HEK293 (cell line): ENCODE measurements around the gene SPATA31D3.

Experiments
- CTCF ChIA-PET: fragments of 350-600 bp; formaldehyde crosslinking; extraction: SDS; loops from one replicate; lab custom pipeline; 2021; ENCODE audit warnings: antibody characterized with exemption; lab: Yijun Ruan, JAX
- POLR2A ChIA-PET: fragments of 300-600 bp; formaldehyde crosslinking; extraction: SDS; loops from one replicate; lab custom pipeline; 2020; ENCODE audit warnings: antibody characterized with exemption, inconsistent platforms; lab: Yijun Ruan, JAX
- H3K27ac ChIP-seq: fragments of 200-500 bp; sonication (Bioruptor generic); 2 replicates; pipeline ENCODE4 v1.5.1; 2014; ENCODE audit warnings: low read depth, low read length, control low read depth, inconsistent platforms; ENCODE audit errors: extremely low read depth
- H3K36me3 ChIP-seq, 2 experiments: fragments of 200-500 bp in 1 of 2; sonication (Bioruptor generic) in 1 of 2; 1 replicate in 1 of 2; 2 replicates in 1 of 2; pipeline ENCODE4 v1.5.1; 2014 to 2017; ENCODE audit warnings: inconsistent platforms in 2 of 2, low read length in 2 of 2; ENCODE audit not compliant: control insufficient read depth in 2 of 2, insufficient read depth in 1 of 2
- H3K4me1 ChIP-seq: fragments of 200-500 bp; sonication (Bioruptor generic); 2 replicates; pipeline ENCODE4 v1.5.1; 2014; ENCODE audit warnings: mild to moderate bottlenecking, low read length, inconsistent platforms; ENCODE audit not compliant: control insufficient read depth, insufficient read depth
- H3K4me3 ChIP-seq: 2 replicates; pipeline ENCODE4 v1.5.1; 2011; ENCODE audit warnings: low read depth, mild to moderate bottlenecking, control low read depth, low read length, moderate library complexity
- H3K9me3 ChIP-seq: fragments of 200-500 bp; sonication (Bioruptor generic); 2 replicates; pipeline ENCODE4 v1.5.1; 2014; ENCODE audit warnings: low read depth, low read length, inconsistent platforms; ENCODE audit not compliant: control insufficient read depth, insufficient read depth
- GLIS2 ChIP-seq: fragments of 450-650 bp; formaldehyde crosslinking; IDR thresholded peaks from 2 replicates; pipeline ENCODE4 v1.5.1; 2016; ENCODE audit warnings: missing biosample characterization, missing genetic modification characterization
- HOXC10 ChIP-seq: sonication (generic); formaldehyde crosslinking; IDR thresholded peaks from 2 replicates; pipeline ENCODE4 v1.8.1; 2023; ENCODE audit warnings: mild to moderate bottlenecking, missing genetic modification reagents
- KLF9 ChIP-seq: fragments of 450-650 bp; formaldehyde crosslinking; IDR thresholded peaks from 2 replicates; pipeline ENCODE4 v1.5.1; 2016; ENCODE audit warnings: missing biosample characterization, missing genetic modification characterization, low read depth
- WT1 ChIP-seq: fragments of 450-650 bp; formaldehyde crosslinking; IDR thresholded peaks from 2 replicates; pipeline ENCODE4 v1.5.1; 2016; ENCODE audit warnings: missing biosample characterization, missing genetic modification characterization
- ZBTB1 ChIP-seq: fragments of 450-650 bp; formaldehyde crosslinking; IDR thresholded peaks from 2 replicates; pipeline ENCODE4 v1.5.1; 2016; ENCODE audit warnings: missing biosample characterization, missing genetic modification characterization
- ZNF174 ChIP-seq: fragments of 450-650 bp; formaldehyde crosslinking; IDR thresholded peaks from 2 replicates; pipeline ENCODE4 v1.5.0; 2017; ENCODE audit warnings: missing biosample characterization, mild to moderate bottlenecking, missing genetic modification characterization
- ZNF2 ChIP-seq: fragments of 450-650 bp; formaldehyde crosslinking; IDR thresholded peaks from 2 replicates; pipeline ENCODE4 v1.5.1; 2016; ENCODE audit warnings: missing biosample characterization, missing genetic modification characterization
- ZNF202 ChIP-seq: fragments of 450-650 bp; formaldehyde crosslinking; IDR thresholded peaks from 2 replicates; pipeline ENCODE4 v1.5.1; 2016; ENCODE audit warnings: missing biosample characterization, missing genetic modification characterization, borderline replicate concordance
- ZNF223 ChIP-seq: fragments of 450-650 bp; formaldehyde crosslinking; IDR thresholded peaks from 2 replicates; pipeline ENCODE4 v1.5.1; 2016; ENCODE audit warnings: missing biosample characterization, missing genetic modification characterization
- ZNF239 ChIP-seq: fragments of 450-650 bp; formaldehyde crosslinking; IDR thresholded peaks from 2 replicates; pipeline ENCODE4 v1.5.1; 2016; ENCODE audit warnings: missing biosample characterization, missing genetic modification characterization
- ZNF473 ChIP-seq: fragments of 450-650 bp; formaldehyde crosslinking; IDR thresholded peaks from 2 replicates; pipeline ENCODE4 v1.5.1; 2017; ENCODE audit warnings: missing biosample characterization, missing genetic modification characterization
- ZNF521 ChIP-seq: fragments of 450-650 bp; formaldehyde crosslinking; IDR thresholded peaks from 2 replicates; pipeline ENCODE4 v1.5.1; 2017; ENCODE audit warnings: missing biosample characterization, mild to moderate bottlenecking, missing genetic modification characterization
- ZNF549 ChIP-seq: fragments of 450-650 bp; IDR thresholded peaks from 2 replicates; pipeline ENCODE4 v1.5.1; 2018; ENCODE audit warnings: missing biosample characterization, missing genetic modification characterization, mild to moderate bottlenecking, inconsistent platforms, moderate library complexity
- ZNF555 ChIP-seq: fragments of 450-650 bp; formaldehyde crosslinking; conservative IDR thresholded peaks from 2 replicates; pipeline ENCODE4 v1.5.1; 2017; ENCODE audit warnings: missing biosample characterization, mild to moderate bottlenecking, missing genetic modification characterization, inconsistent platforms
- ZNF585B ChIP-seq: fragments of 450-650 bp; formaldehyde crosslinking; IDR thresholded peaks from 2 replicates; pipeline ENCODE4 v1.5.1; 2016; ENCODE audit warnings: missing biosample characterization, missing genetic modification characterization
- ZNF664 ChIP-seq: fragments of 450-650 bp; formaldehyde crosslinking; IDR thresholded peaks from 2 replicates; pipeline ENCODE4 v1.5.1; 2016; ENCODE audit warnings: missing biosample characterization, missing genetic modification characterization
- ZNF76 ChIP-seq: fragments of 450-650 bp; formaldehyde crosslinking; IDR thresholded peaks from 2 replicates; pipeline ENCODE4; 2016; ENCODE audit warnings: low read depth, missing biosample characterization, missing genetic modification characterization, borderline replicate concordance
- ZNF830 ChIP-seq: fragments of 450-650 bp; IDR thresholded peaks from 2 replicates; pipeline ENCODE4 v1.5.0; 2018; ENCODE audit warnings: missing biosample characterization, missing genetic modification characterization, low read depth, mild to moderate bottlenecking, moderate library complexity
- TF ChIP-seq, protein P1 (sequence below): fragments of 450-650 bp; formaldehyde crosslinking; IDR thresholded peaks from 2 replicates; pipeline ENCODE4 v1.5.1; 2016; ENCODE audit warnings: missing biosample characterization, missing genetic modification characterization
- TF ChIP-seq, protein P2 (sequence below): fragments of 450-650 bp; formaldehyde crosslinking; IDR thresholded peaks from 2 replicates; pipeline ENCODE4 v1.5.1; 2016; ENCODE audit warnings: missing biosample characterization, missing genetic modification characterization
- TF ChIP-seq, protein P3 (sequence below): fragments of 450-650 bp; formaldehyde crosslinking; IDR thresholded peaks from 2 replicates; pipeline ENCODE4 v1.5.1; 2017; ENCODE audit warnings: missing biosample characterization, missing genetic modification characterization
- TF ChIP-seq, protein P4 (sequence below): fragments of 450-650 bp; formaldehyde crosslinking; IDR thresholded peaks from 2 replicates; pipeline ENCODE4 v1.5.1; 2016; ENCODE audit warnings: missing biosample characterization, missing genetic modification characterization
- TF ChIP-seq, protein P5 (sequence below): fragments of 450-650 bp; formaldehyde crosslinking; conservative IDR thresholded peaks from 2 replicates; pipeline ENCODE4 v1.5.1; 2016; ENCODE audit warnings: low read depth, missing biosample characterization, missing genetic modification characterization
- TF ChIP-seq, protein P6 (sequence below): fragments of 450-650 bp; formaldehyde crosslinking; IDR thresholded peaks from 2 replicates; pipeline ENCODE4 v1.5.1; 2016; ENCODE audit warnings: missing biosample characterization, missing genetic modification characterization

SPATA31D3 gene

DNA sequence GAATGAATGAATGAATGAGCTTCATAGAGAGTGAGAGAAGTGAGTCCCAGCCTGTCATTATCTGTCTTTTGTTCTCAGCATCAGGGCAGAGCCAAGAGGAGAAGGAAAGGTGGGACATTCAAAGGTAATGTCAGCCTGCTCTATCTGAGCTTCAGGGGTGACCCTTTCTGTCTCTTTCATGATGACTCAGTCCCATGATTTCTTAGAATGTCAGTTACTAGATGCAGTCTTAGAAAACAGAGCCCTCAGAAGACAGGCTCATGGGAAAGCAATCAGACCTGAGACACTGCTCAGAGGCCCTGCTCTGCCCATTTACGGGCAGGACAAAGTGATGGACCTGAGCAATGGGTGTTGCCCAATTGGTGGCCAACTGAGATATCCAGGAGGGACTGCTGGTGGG is 46.4 kb downstream of the SPATA31D3 start:
- Histone ChIP-seq H3K4me1 (no peaks in the 10 kb centered on the region), H3K36me3 (no peaks in the 10 kb centered on the region), H3K9me3 (no peaks in the 10 kb centered on the region), H3K27ac (no peak overlapping the region), H3K4me3 (no peak overlapping the region)
- ChIA-PET POLR2A (no interaction called here), CTCF (no interaction called here)
- no peak for TF ChIP-seq ZNF174 (tag by site-specific recombination)
- TF ChIP-seq ZNF2 (tag by site-specific recombination), result no peak
- TF ChIP-seq ZNF239 (tag by site-specific recombination), result no peak
- TF ChIP-seq, protein P1, sequence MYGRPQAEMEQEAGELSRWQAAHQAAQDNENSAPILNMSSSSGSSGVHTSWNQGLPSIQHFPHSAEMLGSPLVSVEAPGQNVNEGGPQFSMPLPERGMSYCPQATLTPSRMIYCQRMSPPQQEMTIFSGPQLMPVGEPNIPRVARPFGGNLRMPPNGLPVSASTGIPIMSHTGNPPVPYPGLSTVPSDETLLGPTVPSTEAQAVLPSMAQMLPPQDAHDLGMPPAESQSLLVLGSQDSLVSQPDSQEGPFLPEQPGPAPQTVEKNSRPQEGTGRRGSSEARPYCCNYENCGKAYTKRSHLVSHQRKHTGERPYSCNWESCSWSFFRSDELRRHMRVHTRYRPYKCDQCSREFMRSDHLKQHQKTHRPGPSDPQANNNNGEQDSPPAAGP (tag by site-specific recombination), result no peak
- TF ChIP-seq ZNF830 (tag by site-specific recombination), result no peak
- no peak for TF ChIP-seq ZNF521
- TF ChIP-seq, protein P2, sequence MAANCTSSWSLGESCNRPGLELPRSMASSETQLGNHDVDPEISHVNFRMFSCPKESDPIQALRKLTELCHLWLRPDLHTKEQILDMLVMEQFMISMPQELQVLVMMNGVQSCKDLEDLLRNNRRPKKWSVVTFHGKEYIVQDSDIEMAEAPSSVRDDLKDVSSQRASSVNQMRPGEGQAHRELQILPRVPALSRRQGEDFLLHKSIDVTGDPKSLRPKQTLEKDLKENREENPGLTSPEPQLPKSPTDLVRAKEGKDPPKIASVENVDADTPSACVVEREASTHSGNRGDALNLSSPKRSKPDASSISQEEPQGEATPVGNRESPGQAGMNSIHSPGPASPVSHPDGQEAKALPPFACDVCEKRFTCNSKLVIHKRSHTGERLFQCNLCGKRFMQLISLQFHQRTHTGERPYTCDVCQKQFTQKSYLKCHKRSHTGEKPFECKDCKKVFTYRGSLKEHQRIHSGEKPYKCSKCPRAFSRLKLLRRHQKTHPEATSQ (tag by site-specific recombination), result no peak
- no peak for TF ChIP-seq ZBTB1 (tag by site-specific recombination)
- TF ChIP-seq, protein P3, sequence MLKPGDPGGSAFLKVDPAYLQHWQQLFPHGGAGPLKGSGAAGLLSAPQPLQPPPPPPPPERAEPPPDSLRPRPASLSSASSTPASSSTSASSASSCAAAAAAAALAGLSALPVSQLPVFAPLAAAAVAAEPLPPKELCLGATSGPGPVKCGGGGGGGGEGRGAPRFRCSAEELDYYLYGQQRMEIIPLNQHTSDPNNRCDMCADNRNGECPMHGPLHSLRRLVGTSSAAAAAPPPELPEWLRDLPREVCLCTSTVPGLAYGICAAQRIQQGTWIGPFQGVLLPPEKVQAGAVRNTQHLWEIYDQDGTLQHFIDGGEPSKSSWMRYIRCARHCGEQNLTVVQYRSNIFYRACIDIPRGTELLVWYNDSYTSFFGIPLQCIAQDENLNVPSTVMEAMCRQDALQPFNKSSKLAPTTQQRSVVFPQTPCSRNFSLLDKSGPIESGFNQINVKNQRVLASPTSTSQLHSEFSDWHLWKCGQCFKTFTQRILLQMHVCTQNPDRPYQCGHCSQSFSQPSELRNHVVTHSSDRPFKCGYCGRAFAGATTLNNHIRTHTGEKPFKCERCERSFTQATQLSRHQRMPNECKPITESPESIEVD, result no peak
- TF ChIP-seq KLF9, result no peak
- no peak for TF ChIP-seq ZNF664
- no peak for TF ChIP-seq ZNF76 (tag by site-specific recombination)
- TF ChIP-seq WT1 (tag by site-specific recombination), result no peak
- no peak for TF ChIP-seq HOXC10 (CRISPR knock-in tag)
- no peak for TF ChIP-seq ZNF473 (tag by site-specific recombination)
- TF ChIP-seq ZNF223 (tag by site-specific recombination), result no peak
- TF ChIP-seq, protein P4, sequence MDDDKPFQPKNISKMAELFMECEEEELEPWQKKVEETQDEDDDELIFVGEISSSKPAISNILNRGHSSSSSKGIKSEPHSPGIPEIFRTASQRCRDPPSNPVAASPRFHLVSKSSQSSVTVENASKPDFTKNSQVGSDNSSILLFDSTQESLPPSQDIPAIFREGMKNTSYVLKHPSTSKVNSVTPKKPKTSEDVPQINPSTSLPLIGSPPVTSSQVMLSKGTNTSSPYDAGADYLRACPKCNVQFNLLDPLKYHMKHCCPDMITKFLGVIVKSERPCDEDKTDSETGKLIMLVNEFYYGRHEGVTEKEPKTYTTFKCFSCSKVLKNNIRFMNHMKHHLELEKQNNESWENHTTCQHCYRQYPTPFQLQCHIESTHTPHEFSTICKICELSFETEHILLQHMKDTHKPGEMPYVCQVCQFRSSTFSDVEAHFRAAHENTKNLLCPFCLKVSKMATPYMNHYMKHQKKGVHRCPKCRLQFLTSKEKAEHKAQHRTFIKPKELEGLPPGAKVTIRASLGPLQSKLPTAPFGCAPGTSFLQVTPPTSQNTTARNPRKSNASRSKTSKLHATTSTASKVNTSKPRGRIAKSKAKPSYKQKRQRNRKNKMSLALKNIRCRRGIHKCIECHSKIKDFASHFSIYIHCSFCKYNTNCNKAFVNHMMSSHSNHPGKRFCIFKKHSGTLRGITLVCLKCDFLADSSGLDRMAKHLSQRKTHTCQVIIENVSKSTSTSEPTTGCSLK, result no peak
- no peak for TF ChIP-seq GLIS2

DNA sequence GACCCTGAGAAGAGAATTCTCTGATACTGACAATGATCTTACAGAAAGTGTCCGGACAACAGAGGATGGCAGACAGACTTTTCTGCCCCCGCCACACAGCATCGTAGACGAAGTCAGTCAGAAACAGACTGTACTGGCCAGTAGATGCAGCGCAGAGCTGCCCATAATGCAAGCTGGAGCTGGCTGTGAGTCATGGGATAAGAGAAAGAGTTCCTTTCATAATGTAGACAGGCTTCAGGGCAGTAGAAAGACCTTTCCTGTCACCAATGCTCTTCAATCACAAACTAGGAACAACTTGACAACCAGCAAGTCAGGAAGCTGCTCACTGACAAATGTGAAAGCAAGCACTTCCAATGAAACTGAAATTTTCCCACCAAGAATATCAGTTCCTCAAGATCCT is 50.4 kb downstream of the SPATA31D3 start:
- H3K27ac ChIP-seq, result no peak overlapping the region
- ChIA-PET CTCF (no interaction called here), POLR2A (no interaction called here)
- no peaks in the 10 kb centered on the region for H3K36me3 ChIP-seq
- no peaks in the 10 kb centered on the region for H3K4me1 ChIP-seq
- TF ChIP-seq ZNF549 (tag by site-specific recombination) (no peak), ZNF202 (tag by site-specific recombination) (no peak), ZNF555 (tag by site-specific recombination) (no peak), ZNF585B (tag by site-specific recombination) (no peak)
- TF ChIP-seq, protein P5, sequence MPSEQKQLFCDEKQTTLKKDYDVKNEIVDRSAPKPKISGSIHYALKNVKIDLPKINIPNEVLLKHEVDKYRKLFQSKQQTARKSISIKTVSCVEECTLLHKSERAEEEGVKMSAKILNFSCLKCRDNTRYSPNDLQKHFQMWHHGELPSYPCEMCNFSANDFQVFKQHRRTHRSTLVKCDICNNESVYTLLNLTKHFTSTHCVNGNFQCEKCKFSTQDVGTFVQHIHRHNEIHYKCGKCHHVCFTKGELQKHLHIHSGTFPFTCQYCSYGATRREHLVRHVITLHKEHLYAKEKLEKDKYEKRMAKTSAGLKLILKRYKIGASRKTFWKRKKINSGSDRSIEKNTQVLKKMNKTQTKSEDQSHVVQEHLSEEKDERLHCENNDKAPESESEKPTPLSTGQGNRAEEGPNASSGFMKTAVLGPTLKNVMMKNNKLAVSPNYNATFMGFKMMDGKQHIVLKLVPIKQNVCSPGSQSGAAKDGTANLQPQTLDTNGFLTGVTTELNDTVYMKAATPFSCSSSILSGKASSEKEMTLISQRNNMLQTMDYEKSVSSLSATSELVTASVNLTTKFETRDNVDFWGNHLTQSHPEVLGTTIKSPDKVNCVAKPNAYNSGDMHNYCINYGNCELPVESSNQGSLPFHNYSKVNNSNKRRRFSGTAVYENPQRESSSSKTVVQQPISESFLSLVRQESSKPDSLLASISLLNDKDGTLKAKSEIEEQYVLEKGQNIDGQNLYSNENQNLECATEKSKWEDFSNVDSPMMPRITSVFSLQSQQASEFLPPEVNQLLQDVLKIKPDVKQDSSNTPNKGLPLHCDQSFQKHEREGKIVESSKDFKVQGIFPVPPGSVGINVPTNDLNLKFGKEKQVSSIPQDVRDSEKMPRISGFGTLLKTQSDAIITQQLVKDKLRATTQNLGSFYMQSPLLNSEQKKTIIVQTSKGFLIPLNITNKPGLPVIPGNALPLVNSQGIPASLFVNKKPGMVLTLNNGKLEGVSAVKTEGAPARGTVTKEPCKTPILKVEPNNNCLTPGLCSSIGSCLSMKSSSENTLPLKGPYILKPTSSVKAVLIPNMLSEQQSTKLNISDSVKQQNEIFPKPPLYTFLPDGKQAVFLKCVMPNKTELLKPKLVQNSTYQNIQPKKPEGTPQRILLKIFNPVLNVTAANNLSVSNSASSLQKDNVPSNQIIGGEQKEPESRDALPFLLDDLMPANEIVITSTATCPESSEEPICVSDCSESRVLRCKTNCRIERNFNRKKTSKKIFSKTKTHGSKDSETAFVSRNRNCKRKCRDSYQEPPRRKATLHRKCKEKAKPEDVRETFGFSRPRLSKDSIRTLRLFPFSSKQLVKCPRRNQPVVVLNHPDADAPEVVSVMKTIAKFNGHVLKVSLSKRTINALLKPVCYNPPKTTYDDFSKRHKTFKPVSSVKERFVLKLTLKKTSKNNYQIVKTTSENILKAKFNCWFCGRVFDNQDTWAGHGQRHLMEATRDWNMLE (tag by site-specific recombination), result no peak
- TF ChIP-seq, protein P6, sequence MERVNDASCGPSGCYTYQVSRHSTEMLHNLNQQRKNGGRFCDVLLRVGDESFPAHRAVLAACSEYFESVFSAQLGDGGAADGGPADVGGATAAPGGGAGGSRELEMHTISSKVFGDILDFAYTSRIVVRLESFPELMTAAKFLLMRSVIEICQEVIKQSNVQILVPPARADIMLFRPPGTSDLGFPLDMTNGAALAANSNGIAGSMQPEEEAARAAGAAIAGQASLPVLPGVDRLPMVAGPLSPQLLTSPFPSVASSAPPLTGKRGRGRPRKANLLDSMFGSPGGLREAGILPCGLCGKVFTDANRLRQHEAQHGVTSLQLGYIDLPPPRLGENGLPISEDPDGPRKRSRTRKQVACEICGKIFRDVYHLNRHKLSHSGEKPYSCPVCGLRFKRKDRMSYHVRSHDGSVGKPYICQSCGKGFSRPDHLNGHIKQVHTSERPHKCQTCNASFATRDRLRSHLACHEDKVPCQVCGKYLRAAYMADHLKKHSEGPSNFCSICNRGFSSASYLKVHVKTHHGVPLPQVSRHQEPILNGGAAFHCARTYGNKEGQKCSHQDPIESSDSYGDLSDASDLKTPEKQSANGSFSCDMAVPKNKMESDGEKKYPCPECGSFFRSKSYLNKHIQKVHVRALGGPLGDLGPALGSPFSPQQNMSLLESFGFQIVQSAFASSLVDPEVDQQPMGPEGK (tag by site-specific recombination), result no peak
- no peaks in the 10 kb centered on the region for H3K9me3 ChIP-seq
- no peak overlapping the region for H3K4me3 ChIP-seq
